H9 (cell line): ENCODE results near the gene CXCL3. TPM values are rescaled to one million over a fixed set of nuclear protein-coding genes. Genes with fewer than 3 reads are reported as not detected.

Source experiments
- DNase-seq: peaks from one replicate; pipeline ENCODE4 v3.0.0-alpha.2; 2017
- H2AFZ ChIP-seq: one replicate; pipeline ENCODE4 v1.6.1; 2013; ENCODE audit warnings: mild to moderate bottlenecking, low read length, control low read depth, moderate library complexity
- H2AK5ac ChIP-seq: 2 replicates; pipeline ENCODE4 v1.6.1; 2013; ENCODE audit warnings: low read length, control low read depth, mixed read lengths; ENCODE audit not compliant: insufficient read length
- H2BK120ac ChIP-seq: one replicate; pipeline ENCODE4 v1.6.1; 2013; ENCODE audit warnings: low read depth, mild to moderate bottlenecking, low read length, control low read depth, inconsistent platforms; ENCODE audit not compliant: poor library complexity, severe bottlenecking
- H2BK12ac ChIP-seq: 2 replicates; pipeline ENCODE4 v1.6.1; 2013; ENCODE audit warnings: low read length, control low read depth, mixed read lengths, low read depth; ENCODE audit not compliant: insufficient read length
- H2BK15ac ChIP-seq: 2 replicates; pipeline ENCODE4 v1.6.1; 2013; ENCODE audit warnings: low read depth, low read length, control low read depth
- H2BK20ac ChIP-seq: one replicate; pipeline ENCODE4 v1.6.1; 2013; ENCODE audit warnings: low read depth, mild to moderate bottlenecking, low read length, control low read depth, inconsistent platforms; ENCODE audit not compliant: poor library complexity, severe bottlenecking
- H2BK5ac ChIP-seq: 2 replicates; pipeline ENCODE4 v1.6.1; 2013; ENCODE audit warnings: low read length, control low read depth, mixed read lengths; ENCODE audit not compliant: insufficient read length
- H3K14ac ChIP-seq: 2 replicates; pipeline ENCODE4 v1.6.1; 2013; ENCODE audit warnings: low read length, control low read depth; ENCODE audit not compliant: insufficient read depth
- H3K18ac ChIP-seq: 2 replicates; pipeline ENCODE4 v1.6.1; 2013; ENCODE audit warnings: low read depth, mild to moderate bottlenecking, mixed read lengths, low read length, control low read depth; ENCODE audit not compliant: insufficient read length
- H3K23ac ChIP-seq: 2 replicates; pipeline ENCODE4 v1.6.1; 2013; ENCODE audit warnings: low read length, control low read depth, mixed read lengths, low read depth; ENCODE audit not compliant: insufficient read length
- H3K23me2 ChIP-seq: 2 replicates; pipeline ENCODE4 v1.6.1; 2013; ENCODE audit warnings: low read depth, mild to moderate bottlenecking, mixed read lengths, low read length, control low read depth; ENCODE audit not compliant: insufficient read length, poor library complexity, severe bottlenecking
- H3K27ac ChIP-seq: 2 replicates; pipeline ENCODE4 v1.5.1; 2013; ENCODE audit warnings: low read length, control low read depth, mixed read lengths, low read depth; ENCODE audit not compliant: insufficient read length
- H3K27me3 ChIP-seq: 2 replicates; pipeline ENCODE4 v1.6.1; 2013; ENCODE audit warnings: low read length, control low read depth, inconsistent platforms; ENCODE audit not compliant: insufficient read depth
- H3K4ac ChIP-seq: 2 replicates; pipeline ENCODE4 v1.6.1; 2013; ENCODE audit warnings: low read depth, mild to moderate bottlenecking, control low read depth, inconsistent platforms, low read length, moderate library complexity
- H3K4me1 ChIP-seq: 2 replicates; pipeline ENCODE4 v1.6.1; 2013; ENCODE audit warnings: low read length, control low read depth, inconsistent platforms; ENCODE audit not compliant: insufficient read depth
- H3K4me2 ChIP-seq: 2 replicates; pipeline ENCODE4 v1.6.1; 2013; ENCODE audit warnings: low read length, control low read depth, mixed read lengths; ENCODE audit not compliant: insufficient read length, insufficient read depth
- H3K56ac ChIP-seq: 2 replicates; pipeline ENCODE4 v1.6.1; 2013; ENCODE audit warnings: low read depth, mild to moderate bottlenecking, mixed read lengths, low read length, control low read depth; ENCODE audit not compliant: insufficient read length
- H3K79me1 ChIP-seq: 2 replicates; pipeline ENCODE4 v1.6.1; 2013; ENCODE audit warnings: low read depth, mild to moderate bottlenecking, moderate library complexity, low read length, control low read depth, inconsistent platforms; ENCODE audit not compliant: insufficient read depth, poor library complexity, severe bottlenecking
- H3K79me2 ChIP-seq: 2 replicates; pipeline ENCODE4 v1.6.1; 2013; ENCODE audit warnings: low read length, control low read depth, inconsistent platforms; ENCODE audit not compliant: insufficient read depth
- H3K9ac ChIP-seq: 2 replicates; pipeline ENCODE4 v1.6.1; 2013; ENCODE audit warnings: low read length, control low read depth, mixed read lengths; ENCODE audit not compliant: insufficient read length; ENCODE audit errors: extremely low read depth
- H3K9me3 ChIP-seq: one replicate; pipeline ENCODE4 v1.6.1; 2013; ENCODE audit warnings: low read depth, low read length, inconsistent platforms; ENCODE audit not compliant: control insufficient read depth
- H3T11ph ChIP-seq: one replicate; pipeline ENCODE4 v1.6.1; 2013; ENCODE audit warnings: mild to moderate bottlenecking, low read length, control low read depth, inconsistent platforms
- H4K20me1 ChIP-seq: one replicate; pipeline ENCODE4 v1.6.1; 2013; ENCODE audit not compliant: control insufficient read depth, insufficient read length, insufficient read depth
- H4K5ac ChIP-seq: 2 replicates; pipeline ENCODE4 v1.6.1; 2013; ENCODE audit warnings: low read depth, mild to moderate bottlenecking, mixed read lengths, low read length, control low read depth; ENCODE audit not compliant: insufficient read length
- H4K8ac ChIP-seq: replicated peaks from 2 replicates; pipeline ENCODE4 v1.6.1; 2013; ENCODE audit warnings: low read length, control low read depth, mixed read lengths, low read depth; ENCODE audit not compliant: insufficient read length
- H4K91ac ChIP-seq: 2 replicates; pipeline ENCODE4 v1.6.1; 2013; ENCODE audit warnings: low read depth, mild to moderate bottlenecking, moderate library complexity, mixed read lengths, low read length, control low read depth; ENCODE audit not compliant: insufficient read length
- H3K27ac Mint-ChIP-seq, 3 experiments: 2 replicates in 2 of 3; 3 replicates in 1 of 3; pipeline ENCODE4 v1.8.0; 2020 to 2021; ENCODE audit warnings: mixed read lengths in 3 of 3, mild to moderate bottlenecking in 1 of 3, moderate library complexity in 1 of 3
- H3K27me3 Mint-ChIP-seq: 2 replicates; pipeline ENCODE4 v1.8.0; 2021; ENCODE audit warnings: low read depth, mild to moderate bottlenecking, moderate library complexity, mixed read lengths
- H3K36me3 Mint-ChIP-seq, 3 experiments: 2 replicates in 2 of 3; 3 replicates in 1 of 3; pipeline ENCODE4 v1.8.0; 2020 to 2021; ENCODE audit warnings: low read depth in 3 of 3, mixed read lengths in 3 of 3; ENCODE audit not compliant: insufficient read depth in 1 of 3
- H3K4me1 Mint-ChIP-seq, 2 experiments: 2 replicates each; pipeline ENCODE4 v1.8.0; 2020; ENCODE audit warnings: mixed read lengths in 2 of 2
- H3K4me3 Mint-ChIP-seq, 2 experiments: 2 replicates in 1 of 2; 3 replicates in 1 of 2; pipeline ENCODE4 v1.8.0; 2020 to 2021; ENCODE audit warnings: mild to moderate bottlenecking in 2 of 2, mixed read lengths in 2 of 2, moderate library complexity in 1 of 2
- H3K9me3 Mint-ChIP-seq, 2 experiments: 2 replicates in 1 of 2; 3 replicates in 1 of 2; pipeline ENCODE4 v1.8.0; 2020; ENCODE audit warnings: mild to moderate bottlenecking in 2 of 2, mixed read lengths in 2 of 2, moderate library complexity in 1 of 2
- WGBS: extraction: QIAGEN DNeasy Blood & Tissue Kit; methylation state at CpG from one replicate; pipeline ENCODE4 v1.1.7; 2013; ENCODE audit warnings: missing lambda C conversion rate, low lambda C conversion rate, mixed read lengths; ENCODE audit not compliant: insufficient read length; ENCODE audit errors: extremely low coverage; 5-methylcytosine and 5-hydroxymethylcytosine counted together
- total RNA-seq: library from RNA; stranded (reverse); gene quantifications from 2 replicates; pipeline ENCODE4 v1.2.1, GENCODE V29; 2021
- TF ChIP-seq, protein P1 (sequence below): fragments of 200-600 bp; sonication (generic); conservative IDR thresholded peaks from 3 replicates; pipeline ENCODE4 v1.8.0; 2021; ENCODE audit warnings: antibody characterized with exemption, mild to moderate bottlenecking

Gene CXCL3
- total RNA-seq, 1 experiment from 2014 or later, result 3.7 TPM

DNA sequence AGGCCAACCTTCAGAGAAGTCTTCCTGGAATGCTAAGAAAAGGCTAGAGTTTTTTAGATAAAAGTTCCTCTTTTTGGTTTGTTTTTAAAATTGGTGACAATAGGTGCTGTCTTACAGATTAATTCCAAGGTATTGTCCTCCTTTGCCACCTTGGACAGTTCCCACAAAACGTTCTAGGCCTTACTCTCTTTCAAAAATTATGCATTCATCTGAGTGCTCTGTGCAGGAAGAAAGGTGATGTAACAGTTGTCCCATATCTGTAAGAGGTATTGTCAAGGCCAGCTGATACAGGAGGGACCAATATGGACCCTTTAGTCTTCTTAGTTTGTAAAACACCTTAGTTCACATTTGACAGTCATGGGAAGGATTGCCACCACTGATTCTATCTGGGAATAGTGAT is 24.2 kb downstream of the CXCL3 start:
- H3K27me3 Mint-ChIP-seq, result no peaks in the 10 kb centered on the region
- TF ChIP-seq, protein P1, sequence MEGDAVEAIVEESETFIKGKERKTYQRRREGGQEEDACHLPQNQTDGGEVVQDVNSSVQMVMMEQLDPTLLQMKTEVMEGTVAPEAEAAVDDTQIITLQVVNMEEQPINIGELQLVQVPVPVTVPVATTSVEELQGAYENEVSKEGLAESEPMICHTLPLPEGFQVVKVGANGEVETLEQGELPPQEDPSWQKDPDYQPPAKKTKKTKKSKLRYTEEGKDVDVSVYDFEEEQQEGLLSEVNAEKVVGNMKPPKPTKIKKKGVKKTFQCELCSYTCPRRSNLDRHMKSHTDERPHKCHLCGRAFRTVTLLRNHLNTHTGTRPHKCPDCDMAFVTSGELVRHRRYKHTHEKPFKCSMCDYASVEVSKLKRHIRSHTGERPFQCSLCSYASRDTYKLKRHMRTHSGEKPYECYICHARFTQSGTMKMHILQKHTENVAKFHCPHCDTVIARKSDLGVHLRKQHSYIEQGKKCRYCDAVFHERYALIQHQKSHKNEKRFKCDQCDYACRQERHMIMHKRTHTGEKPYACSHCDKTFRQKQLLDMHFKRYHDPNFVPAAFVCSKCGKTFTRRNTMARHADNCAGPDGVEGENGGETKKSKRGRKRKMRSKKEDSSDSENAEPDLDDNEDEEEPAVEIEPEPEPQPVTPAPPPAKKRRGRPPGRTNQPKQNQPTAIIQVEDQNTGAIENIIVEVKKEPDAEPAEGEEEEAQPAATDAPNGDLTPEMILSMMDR, result no peak
- H2BK120ac ChIP-seq, result no peak overlapping the region
- peaks cover 5% of the 10 kb centered on the region; the same call in 1 of the 2 replicates for H3K4me1 ChIP-seq
- no peak overlapping the region for H3K4ac ChIP-seq
- H2AFZ ChIP-seq, result no peak overlapping the region
- H4K91ac ChIP-seq, result no peak overlapping the region
- DNase-seq, result no peak
- peaks cover 0 to under 1% of the 10 kb centered on the region in 2 experiments; a peak in 1 of 5 replicates for H3K9me3 Mint-ChIP-seq
- no peaks in the 10 kb centered on the region for H4K20me1 ChIP-seq
- no peak overlapping the region for H3K27ac Mint-ChIP-seq
- no peaks in the 10 kb centered on the region for H3K79me2 ChIP-seq
- H3K9ac ChIP-seq, result no peak overlapping the region
- H3K79me1 ChIP-seq, result no peaks in the 10 kb centered on the region
- H3K14ac ChIP-seq, result no peak overlapping the region
- H3K9me3 ChIP-seq, result no peaks in the 10 kb centered on the region
- H2BK5ac ChIP-seq, result no peak overlapping the region
- H3K36me3 Mint-ChIP-seq, result peaks cover 0 to 15% (median 4%) of the 10 kb centered on the region in 3 experiments; a peak in 4 of 7 replicates
- no peak overlapping the region for H3T11ph ChIP-seq
- WGBS, result no CpG with 5 or more reads among the region's 1 CpG
- H4K5ac ChIP-seq, result no peak overlapping the region
- peaks cover 18 to 24% of the 10 kb centered on the region in 2 experiments for H3K4me1 Mint-ChIP-seq
- no peak overlapping the region for H2BK15ac ChIP-seq
- H2AK5ac ChIP-seq, result no peak overlapping the region
- no peak overlapping the region for H3K56ac ChIP-seq
- no peak overlapping the region for H3K18ac ChIP-seq
- H2BK12ac ChIP-seq, result no peak overlapping the region
- H2BK20ac ChIP-seq, result no peak overlapping the region
- H3K27ac ChIP-seq, result no peak overlapping the region
- no peak overlapping the region for H3K4me3 Mint-ChIP-seq
- H3K27me3 ChIP-seq, result no peaks in the 10 kb centered on the region
- H4K8ac ChIP-seq, result no peak overlapping the region
- no peaks in the 10 kb centered on the region for H3K23me2 ChIP-seq
- H3K4me2 ChIP-seq, result no peak overlapping the region
- no peak overlapping the region for H3K23ac ChIP-seq
